ENCODE data around the gene IGFBP5. TPM values are rescaled to one million over a fixed set of nuclear protein-coding genes. Genes with fewer than 3 reads are reported as not detected.

IGFBP5 gene
- total and polyA plus RNA-seq, 2 of the 8 experiments (the other 6 are each of a cell fraction or from before 2014, with no cell fraction given) = 2.2 to 2.5 TPM

DNA sequence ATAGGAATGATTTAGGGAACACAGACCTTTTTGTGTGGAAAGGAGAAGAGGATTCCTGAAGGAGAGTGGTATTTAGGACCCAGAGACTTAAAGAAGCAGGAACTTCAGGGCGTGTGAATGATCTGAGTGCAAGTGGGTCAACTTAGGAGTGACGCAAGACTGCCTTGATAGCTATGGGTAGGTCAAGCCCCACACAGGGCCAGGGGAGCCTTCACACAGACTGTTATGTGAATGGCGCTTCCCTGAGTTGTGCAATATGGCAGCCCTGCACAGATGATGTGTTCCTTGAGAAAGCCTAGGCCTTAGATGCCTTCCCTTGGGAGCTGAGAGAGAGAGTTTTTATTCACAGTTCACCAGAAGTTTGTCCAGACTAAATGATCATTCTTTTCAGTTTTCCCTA is 47.1 kb upstream of the IGFBP5 start (continued):
- TF ChIP-seq MAFK (IDR thresholded peaks at IDR 0.05; ENCODE audit: low read depth, low read length) (no peak), TAF7 (optimal IDR thresholded peaks at IDR 0.05; ENCODE audit: borderline replicate concordance, low read depth, low read length) (no peak), RXRA (IDR thresholded peaks at IDR 0.05; ENCODE audit: insufficient read depth, low read depth, low read length) (no peak), SP1 (IDR thresholded peaks at IDR 0.05; ENCODE audit: low read depth, low read length) (no peak)

All from H1 (cell line).